ENCODE data around the gene GCK.

GRCh38 chr7:44106311-44107065, 82.8 kb downstream of the GCK start:
- no peak for TF ChIP-seq ZFP3 (CRISPR knock-in tag; IDR thresholded peaks at IDR 0.05)
- no peak for TF ChIP-seq TOX (CRISPR knock-in tag; IDR thresholded peaks at IDR 0.05; ENCODE audit: borderline replicate concordance)
- TF ChIP-seq, protein P1, sequence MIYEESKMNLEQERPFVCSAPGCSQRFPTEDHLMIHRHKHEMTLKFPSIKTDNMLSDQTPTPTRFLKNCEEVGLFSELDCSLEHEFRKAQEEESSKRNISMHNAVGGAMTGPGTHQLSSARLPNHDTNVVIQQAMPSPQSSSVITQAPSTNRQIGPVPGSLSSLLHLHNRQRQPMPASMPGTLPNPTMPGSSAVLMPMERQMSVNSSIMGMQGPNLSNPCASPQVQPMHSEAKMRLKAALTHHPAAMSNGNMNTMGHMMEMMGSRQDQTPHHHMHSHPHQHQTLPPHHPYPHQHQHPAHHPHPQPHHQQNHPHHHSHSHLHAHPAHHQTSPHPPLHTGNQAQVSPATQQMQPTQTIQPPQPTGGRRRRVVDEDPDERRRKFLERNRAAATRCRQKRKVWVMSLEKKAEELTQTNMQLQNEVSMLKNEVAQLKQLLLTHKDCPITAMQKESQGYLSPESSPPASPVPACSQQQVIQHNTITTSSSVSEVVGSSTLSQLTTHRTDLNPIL (CRISPR knock-in tag; IDR thresholded peaks at IDR 0.05; ENCODE audit: low read depth): no peak
- TF ChIP-seq CSDC2 (CRISPR knock-in tag; IDR thresholded peaks at IDR 0.05): no peak
- TF ChIP-seq ZFP30 (CRISPR knock-in tag; IDR thresholded peaks at IDR 0.05): no peak
